ENCODE data around the gene ARID5B.
A peak's percentile ranks its signal among the peaks of the same experiment; 100 is the strongest.

ARID5B gene

GRCh38 chr10:61869041-61869675, 32.3 kb upstream of the ARID5B start:
- Histone ChIP-seq H3K4me2 (ENCODE audit: low read depth, low read length, poor library complexity, severe bottlenecking) (peak overlapping the region; percentile 87), H3K4me3 (ENCODE audit: low read length, poor library complexity, severe bottlenecking) (peak overlapping the region; percentile 72), H4K20me1 (ENCODE audit: insufficient read depth, low read length, poor library complexity, severe bottlenecking) (no peaks in the 10 kb centered on the region), H2AFZ (ENCODE audit: low read length) (peak overlapping the region; percentile 73), H3K36me3 (ENCODE audit: insufficient read depth, low read length) (no peaks in the 10 kb centered on the region), H3K4me1 (ENCODE audit: insufficient read depth, low read length, poor library complexity, severe bottlenecking) (peaks cover 21% of the 10 kb centered on the region), H3F3A (ENCODE audit: low read depth) (0 out of 2 replicates have a peak, but pooled peaks cover 5% of the 10 kb centered on the region), H3K9me3 (ENCODE audit: insufficient read depth, low read depth, low read length) (no peaks in the 10 kb centered on the region), H3K79me2 (ENCODE audit: insufficient read depth, low read length) (no peaks in the 10 kb centered on the region), H3K9ac (ENCODE audit: low read depth, low read length, poor library complexity, severe bottlenecking) (peak overlapping the region; percentile 69), H3K27me3 (ENCODE audit: insufficient read depth, low read length, poor library complexity, severe bottlenecking) (no peaks in the 10 kb centered on the region), H3K9me2 (replicated peaks; ENCODE audit: low read depth, low read length) (no peaks in the 10 kb centered on the region)
- no peak for TF ChIP-seq EZH2phosphoT487 (IDR thresholded peaks at IDR 0.05; ENCODE audit: borderline replicate concordance)
- no peak for TF ChIP-seq CTCF (conservative IDR thresholded peaks at IDR 0.05; ENCODE audit: low read length)

- no peak overlapping the region for H2AFZ ChIP-seq (ENCODE audit: low read length)
- no peaks in the 10 kb centered on the region for H3K79me2 ChIP-seq (ENCODE audit: insufficient read depth, low read length)
- no peaks in the 10 kb centered on the region for H3K27me3 ChIP-seq (ENCODE audit: insufficient read depth, low read length, poor library complexity, severe bottlenecking)
- no peaks in the 10 kb centered on the region for H3K9me3 ChIP-seq (ENCODE audit: insufficient read depth, low read depth, low read length)
- H3K9me2 ChIP-seq (replicated peaks; ENCODE audit: low read depth, low read length): no peaks in the 10 kb centered on the region
- no peaks in the 10 kb centered on the region for H4K20me1 ChIP-seq (ENCODE audit: insufficient read depth, low read length, poor library complexity, severe bottlenecking)
- 0 out of 2 replicates have a peak, but pooled peaks cover 5% of the 10 kb centered on the region for H3F3A ChIP-seq (ENCODE audit: low read depth)
- peaks cover 21% of the 10 kb centered on the region for H3K4me1 ChIP-seq (ENCODE audit: insufficient read depth, low read length, poor library complexity, severe bottlenecking)
- H3K4me2 ChIP-seq (ENCODE audit: low read depth, low read length, poor library complexity, severe bottlenecking): peak overlapping the region; percentile 87
- TF ChIP-seq CTCF (conservative IDR thresholded peaks at IDR 0.05; ENCODE audit: low read length) (no peak), EZH2phosphoT487 (IDR thresholded peaks at IDR 0.05; ENCODE audit: borderline replicate concordance) (no peak)
- H3K36me3 ChIP-seq (ENCODE audit: insufficient read depth, low read length): no peaks in the 10 kb centered on the region
- H3K9ac ChIP-seq (ENCODE audit: low read depth, low read length, poor library complexity, severe bottlenecking): peak overlapping the region; percentile 69
- peak overlapping the region; percentile 72 for H3K4me3 ChIP-seq (ENCODE audit: low read length, poor library complexity, severe bottlenecking)
Observed at GRCh38 chr10:61869774-61870525, 31.5 kb upstream of the ARID5B start.

GRCh38 chr10:61870526-61870895, 31.0 kb upstream of the ARID5B start:
- H3K9me3 ChIP-seq (ENCODE audit: insufficient read depth, low read depth, low read length): no peaks in the 10 kb centered on the region
- peaks cover 21% of the 10 kb centered on the region for H3K4me1 ChIP-seq (ENCODE audit: insufficient read depth, low read length, poor library complexity, severe bottlenecking)
- H2AFZ ChIP-seq (ENCODE audit: low read length): no peak overlapping the region
- H3K36me3 ChIP-seq (ENCODE audit: insufficient read depth, low read length): no peaks in the 10 kb centered on the region
- 0 out of 2 replicates have a peak, but pooled peaks cover 5% of the 10 kb centered on the region for H3F3A ChIP-seq (ENCODE audit: low read depth)
- H4K20me1 ChIP-seq (ENCODE audit: insufficient read depth, low read length, poor library complexity, severe bottlenecking): no peaks in the 10 kb centered on the region
- H3K4me3 ChIP-seq (ENCODE audit: low read length, poor library complexity, severe bottlenecking): no peak overlapping the region
- no peaks in the 10 kb centered on the region for H3K27me3 ChIP-seq (ENCODE audit: insufficient read depth, low read length, poor library complexity, severe bottlenecking)
- no peaks in the 10 kb centered on the region for H3K9me2 ChIP-seq (replicated peaks; ENCODE audit: low read depth, low read length)
- no peak overlapping the region for H3K9ac ChIP-seq (ENCODE audit: low read depth, low read length, poor library complexity, severe bottlenecking)
- H3K4me2 ChIP-seq (ENCODE audit: low read depth, low read length, poor library complexity, severe bottlenecking): no peak overlapping the region
- no peak for TF ChIP-seq CTCF (conservative IDR thresholded peaks at IDR 0.05; ENCODE audit: low read length)
- TF ChIP-seq EZH2phosphoT487 (IDR thresholded peaks at IDR 0.05; ENCODE audit: borderline replicate concordance): no peak
- no peaks in the 10 kb centered on the region for H3K79me2 ChIP-seq (ENCODE audit: insufficient read depth, low read length)
